Mesenchymal stem cell (in vitro differentiated cells and primary cell): Measurements from ENCODE around the gene CDAN1.

Source experiments
- DNase-seq: peaks from one replicate; pipeline ENCODE4 v3.0.0-alpha.2; 2013
- H2AFZ ChIP-seq: one replicate; pipeline ENCODE4 v1.6.1; 2013; ENCODE audit warnings: low read depth, mild to moderate bottlenecking, control low read depth, inconsistent platforms, low read length, moderate library complexity
- H2AK5ac ChIP-seq: 2 replicates; pipeline ENCODE4 v1.6.1; 2013; ENCODE audit warnings: low read length, moderate library complexity, mild to moderate bottlenecking, inconsistent platforms; ENCODE audit not compliant: severe bottlenecking
- H2BK120ac ChIP-seq: one replicate; pipeline ENCODE4 v1.6.1; 2013; ENCODE audit warnings: low read depth, mild to moderate bottlenecking, inconsistent platforms, low read length, moderate library complexity
- H2BK12ac ChIP-seq, 2 experiments: one replicate each; pipeline ENCODE4 v1.6.1; 2013; ENCODE audit warnings: inconsistent platforms in 2 of 2, low read length in 2 of 2, mild to moderate bottlenecking in 2 of 2, moderate library complexity in 2 of 2, control low read depth in 1 of 2
- H2BK15ac ChIP-seq: one replicate; pipeline ENCODE4 v1.6.1; 2013; ENCODE audit warnings: mild to moderate bottlenecking, low read depth, inconsistent platforms; ENCODE audit not compliant: poor library complexity, severe bottlenecking
- H2BK5ac ChIP-seq: 2 replicates; pipeline ENCODE4 v1.6.1; 2013; ENCODE audit warnings: low read depth, mild to moderate bottlenecking, low read length, control low read depth, inconsistent platforms; ENCODE audit not compliant: poor library complexity, severe bottlenecking
- H3K14ac ChIP-seq, 2 experiments: one replicate each; pipeline ENCODE4 v1.6.1; 2013; ENCODE audit warnings: inconsistent platforms in 2 of 2, low read length in 2 of 2, control low read depth in 1 of 2, mild to moderate bottlenecking in 1 of 2, moderate library complexity in 1 of 2
- H3K18ac ChIP-seq, 2 experiments: one replicate each; pipeline ENCODE4 v1.6.1; 2013; ENCODE audit warnings: inconsistent platforms in 2 of 2, low read length in 2 of 2, control low read depth in 1 of 2, low read depth in 1 of 2, mild to moderate bottlenecking in 1 of 2
- H3K23ac ChIP-seq, 2 experiments: one replicate each; pipeline ENCODE4 v1.6.1; 2013; ENCODE audit warnings: inconsistent platforms in 2 of 2, low read length in 2 of 2, mild to moderate bottlenecking in 2 of 2, moderate library complexity in 2 of 2, control low read depth in 1 of 2
- H3K27ac ChIP-seq: 2 replicates; pipeline ENCODE4 v1.5.1; 2013; ENCODE audit warnings: mild to moderate bottlenecking, moderate library complexity, low read length, control low read depth, inconsistent platforms; ENCODE audit not compliant: poor library complexity, severe bottlenecking
- H3K27me3 ChIP-seq, 2 experiments: 2 replicates each; pipeline versions ENCODE4 v1.6.1 to v1.7.0; 2013; ENCODE audit warnings: low read length in 2 of 2, mild to moderate bottlenecking in 2 of 2, moderate library complexity in 2 of 2, control low read depth in 1 of 2, inconsistent platforms in 1 of 2; ENCODE audit not compliant: control insufficient read depth in 1 of 2, insufficient read depth in 1 of 2
- H3K36me3 ChIP-seq, 2 experiments: 2 replicates each; pipeline versions ENCODE4 v1.6.1 to v1.7.0; 2013; ENCODE audit warnings: low read length in 2 of 2, control low read depth in 1 of 2, inconsistent platforms in 1 of 2, low read depth in 1 of 2, mild to moderate bottlenecking in 1 of 2; ENCODE audit not compliant: insufficient read depth in 2 of 2, control insufficient read depth in 1 of 2
- H3K4ac ChIP-seq, 2 experiments: one replicate each; pipeline ENCODE4 v1.6.1; 2013; ENCODE audit warnings: inconsistent platforms in 2 of 2, low read length in 2 of 2, mild to moderate bottlenecking in 2 of 2, moderate library complexity in 2 of 2, control low read depth in 1 of 2, low read depth in 1 of 2
- H3K4me1 ChIP-seq: 2 replicates; pipeline ENCODE4 v1.6.1; 2013; ENCODE audit warnings: low read depth, low read length, control low read depth; ENCODE audit not compliant: control insufficient read depth, insufficient read depth
- H3K4me2 ChIP-seq: 2 replicates; pipeline ENCODE4 v1.6.1; 2013; ENCODE audit warnings: low read length, mild to moderate bottlenecking, inconsistent platforms; ENCODE audit not compliant: poor library complexity, severe bottlenecking
- H3K4me3 ChIP-seq, 2 experiments: 2 replicates each; pipeline versions ENCODE4 v1.5.1 to v1.7.0; 2013; ENCODE audit warnings: low read length in 2 of 2, mild to moderate bottlenecking in 2 of 2, control low read depth in 1 of 2, low read depth in 1 of 2; ENCODE audit not compliant: insufficient read depth in 1 of 2
- H3K79me1 ChIP-seq: replicated peaks from 2 replicates; pipeline ENCODE4 v1.6.1; 2013; ENCODE audit warnings: mild to moderate bottlenecking, control low read depth, low read length, inconsistent platforms; ENCODE audit not compliant: poor library complexity, severe bottlenecking
- H3K9ac ChIP-seq: 2 replicates; pipeline ENCODE4 v1.7.0; 2013; ENCODE audit warnings: mild to moderate bottlenecking, low read length, moderate library complexity
- H3K9me3 ChIP-seq: 2 replicates; pipeline ENCODE4 v1.7.0; 2013; ENCODE audit warnings: mild to moderate bottlenecking, low read length; ENCODE audit not compliant: control insufficient read depth
- H4K8ac ChIP-seq: one replicate; pipeline ENCODE4 v1.6.1; 2013; ENCODE audit warnings: inconsistent platforms, mild to moderate bottlenecking, low read length, moderate library complexity
- H4K91ac ChIP-seq: one replicate; pipeline ENCODE4 v1.6.1; 2013; ENCODE audit warnings: mild to moderate bottlenecking, low read length, inconsistent platforms
- WGBS: methylation state at CpG from one replicate; pipeline ENCODE4 v1.1.7; 2013; ENCODE audit warnings: mixed read lengths; 5-methylcytosine and 5-hydroxymethylcytosine counted together

CDAN1 gene

GRCh38 chr15:42716125-42716524 lies 20.8 kb downstream of the CDAN1 start:
- Histone ChIP-seq H2BK12ac (no peak overlapping the region), H2AK5ac (no peak overlapping the region), H3K4ac (no peak overlapping the region), H4K8ac (no peak overlapping the region), H2AFZ (no peak overlapping the region), H2BK5ac (no peak overlapping the region), H3K4me1 (peaks cover 5% of the 10 kb centered on the region), H3K14ac (no peak overlapping the region), H3K36me3 (peaks cover 36 to 37% of the 10 kb centered on the region in 2 experiments), H2BK15ac (no peak overlapping the region), H3K4me3 (no peak overlapping the region), H3K27ac (no peak overlapping the region), H4K91ac (no peak overlapping the region), H3K79me1 (peaks cover 28% of the 10 kb centered on the region), H2BK120ac (no peak overlapping the region), H3K27me3 (no peaks in the 10 kb centered on the region), H3K9ac (no peak overlapping the region), H3K18ac (no peak overlapping the region), H3K4me2 (no peak overlapping the region), H3K23ac (no peak overlapping the region), H3K9me3 (no peaks in the 10 kb centered on the region)
- no peak for DNase-seq
- 94% methylated on average over 5 of the region's 5 CpGs for WGBS

GRCh38 chr15:42712584-42712983 lies 24.3 kb downstream of the CDAN1 start:
- Histone ChIP-seq H3K27me3 (no peaks in the 10 kb centered on the region), H3K14ac (no peak overlapping the region), H2BK5ac (no peak overlapping the region), H2BK120ac (no peak overlapping the region), H3K9me3 (no peaks in the 10 kb centered on the region), H2BK15ac (no peak overlapping the region), H4K91ac (no peak overlapping the region), H3K27ac (no peak overlapping the region), H3K18ac (no peak overlapping the region), H3K4me1 (peaks cover 5% of the 10 kb centered on the region), H3K23ac (no peak overlapping the region), H3K9ac (no peak overlapping the region), H3K4me3 (no peak overlapping the region), H3K4ac (no peak overlapping the region), H4K8ac (no peak overlapping the region), H3K4me2 (no peak overlapping the region), H3K36me3 (peaks cover 2 to 9% of the 10 kb centered on the region in 2 experiments), H3K79me1 (peaks cover 19% of the 10 kb centered on the region), H2AK5ac (no peak overlapping the region), H2AFZ (no peak overlapping the region), H2BK12ac (no peak overlapping the region)
- 100% methylated on average over 4 of the region's 4 CpGs for WGBS
- DNase-seq, result no peak

- no peak overlapping the region for H2BK5ac ChIP-seq
- H2BK15ac ChIP-seq, result no peak overlapping the region
- H3K23ac ChIP-seq, result no peak overlapping the region
- peaks cover 17% of the 10 kb centered on the region for H3K79me1 ChIP-seq
- no peak overlapping the region for H4K91ac ChIP-seq
- DNase-seq, result no peak
- H3K4ac ChIP-seq, result no peak overlapping the region
- no peaks in the 10 kb centered on the region for H3K9me3 ChIP-seq
- peaks cover 0 to 3% of the 10 kb centered on the region in 2 experiments for H3K36me3 ChIP-seq
- H3K4me3 ChIP-seq, result no peak overlapping the region
- peaks cover 3% of the 10 kb centered on the region for H3K4me1 ChIP-seq
- H3K27ac ChIP-seq, result no peak overlapping the region
- H4K8ac ChIP-seq, result no peak overlapping the region
- no peak overlapping the region for H3K14ac ChIP-seq
- H3K9ac ChIP-seq, result no peak overlapping the region
- 100% methylated on average over 1 of the region's 3 CpGs for WGBS
- H2BK120ac ChIP-seq, result no peak overlapping the region
- no peak overlapping the region for H2AK5ac ChIP-seq
- H3K27me3 ChIP-seq, result no peaks in the 10 kb centered on the region
- H3K4me2 ChIP-seq, result no peak overlapping the region
- H3K18ac ChIP-seq, result no peak overlapping the region
- no peak overlapping the region for H2BK12ac ChIP-seq
- H2AFZ ChIP-seq, result no peak overlapping the region
Measured at GRCh38 chr15:42711746-42712145, 25.2 kb downstream of the CDAN1 start.

- Histone ChIP-seq H3K23ac (no peak overlapping the region), H2AK5ac (no peak overlapping the region), H2BK5ac (no peak overlapping the region), H3K9ac (no peak overlapping the region), H2BK120ac (no peak overlapping the region), H3K4me3 (no peak overlapping the region), H3K4me2 (no peak overlapping the region), H4K91ac (no peak overlapping the region), H3K4me1 (no peaks in the 10 kb centered on the region), H3K14ac (no peak overlapping the region), H3K79me1 (peaks cover 11% of the 10 kb centered on the region), H2AFZ (no peak overlapping the region), H4K8ac (no peak overlapping the region), H3K27ac (no peak overlapping the region), H3K9me3 (no peaks in the 10 kb centered on the region), H3K27me3 (no peaks in the 10 kb centered on the region), H3K4ac (no peak overlapping the region), H3K18ac (no peak overlapping the region), H2BK15ac (no peak overlapping the region), H3K36me3 (peaks cover 0 to 2% of the 10 kb centered on the region in 2 experiments), H2BK12ac (no peak overlapping the region)
- WGBS, result 100% methylated on average over 2 of the region's 2 CpGs
- no peak for DNase-seq
Measured at GRCh38 chr15:42710662-42711061, 26.3 kb downstream of the CDAN1 start.
